Neural progenitor cell (in vitro differentiated cells): ENCODE data around the gene WASHC2C. TPM values are rescaled to one million over a fixed set of nuclear protein-coding genes. Genes with fewer than 3 reads are reported as not detected.
"Not testable (repeated sequence)": the region's sequence is repeated elsewhere in the genome, so short reads cannot be mapped to it uniquely, and the experiment has no call there.

Experiments used
- DNase-seq: peaks from one replicate; pipeline ENCODE4 v3.0.0-alpha.2; 2016; ENCODE audit warnings: low spot score
- H2AFZ ChIP-seq: fragments of 200-600 bp; sonication (generic); replicated peaks from 2 replicates; pipeline ENCODE4 v1.6.1; 2016; ENCODE audit warnings: antibody characterized with exemption
- H3F3A ChIP-seq: fragments of 200-600 bp; sonication (generic); 2 replicates; pipeline ENCODE4 v1.6.1; 2016; ENCODE audit warnings: antibody characterized with exemption, low read depth
- H3K27ac ChIP-seq: fragments of 200-600 bp; sonication (generic); 2 replicates; pipeline ENCODE4 v1.5.1; 2016; ENCODE audit warnings: mild to moderate bottlenecking
- H3K27me3 ChIP-seq: fragments of 200-600 bp; sonication (generic); 2 replicates; pipeline ENCODE4 v1.6.1; 2016; ENCODE audit warnings: mild to moderate bottlenecking, moderate library complexity
- H3K36me3 ChIP-seq: fragments of 200-600 bp; sonication (generic); 2 replicates; pipeline ENCODE4 v1.5.1; 2016
- H3K4me1 ChIP-seq: fragments of 200-600 bp; sonication (generic); 2 replicates; pipeline ENCODE4 v1.6.1; 2016; ENCODE audit warnings: mixed run types
- H3K4me2 ChIP-seq: fragments of 200-600 bp; sonication (generic); 2 replicates; pipeline ENCODE4 v1.6.1; 2016
- H3K4me3 ChIP-seq: fragments of 200-600 bp; sonication (generic); 2 replicates; pipeline ENCODE4 v1.5.1; 2016
- H3K79me2 ChIP-seq: fragments of 200-600 bp; sonication (generic); 2 replicates; pipeline ENCODE4 v1.6.1; 2016; ENCODE audit warnings: low read depth
- H3K9ac ChIP-seq: fragments of 200-600 bp; sonication (generic); 2 replicates; pipeline ENCODE4 v1.6.1; 2016
- H3K9me3 ChIP-seq: fragments of 200-600 bp; sonication (generic); 2 replicates; pipeline ENCODE4 v1.5.1; 2016; ENCODE audit warnings: low read depth
- H4K20me1 ChIP-seq: fragments of 200-600 bp; sonication (generic); 2 replicates; pipeline ENCODE4 v1.6.1; 2016; ENCODE audit warnings: low read depth
- H3K27ac Mint-ChIP-seq: 3 replicates; pipeline ENCODE4 v1.8.0; 2021; ENCODE audit warnings: mixed read lengths
- H3K27me3 Mint-ChIP-seq: 2 replicates; pipeline ENCODE4 v1.8.0; 2022; ENCODE audit warnings: low read depth, mild to moderate bottlenecking, inconsistent platforms, moderate library complexity, mixed read lengths; ENCODE audit not compliant: insufficient read depth
- H3K36me3 Mint-ChIP-seq: 3 replicates; pipeline ENCODE4 v1.8.0; 2021; ENCODE audit warnings: mixed read lengths
- H3K4me1 Mint-ChIP-seq: 3 replicates; pipeline ENCODE4 v1.8.0; 2021; ENCODE audit warnings: mixed read lengths
- H3K4me3 Mint-ChIP-seq: 3 replicates; pipeline ENCODE4 v1.8.0; 2021; ENCODE audit warnings: mild to moderate bottlenecking, moderate library complexity, mixed read lengths
- H3K9me3 Mint-ChIP-seq: 3 replicates; pipeline ENCODE4 v1.8.0; 2020; ENCODE audit warnings: mixed read lengths
- CTCF ChIP-seq: fragments of 200-600 bp; sonication (generic); IDR thresholded peaks from 2 replicates; pipeline ENCODE4 v1.5.1; 2017; ENCODE audit warnings: antibody characterized with exemption, mild to moderate bottlenecking
- EZH2 ChIP-seq: fragments of 200-600 bp; sonication (generic); IDR thresholded peaks from 2 replicates; pipeline ENCODE4 v1.6.1; 2017; ENCODE audit warnings: antibody characterized with exemption, mild to moderate bottlenecking, moderate library complexity
- EZH2phosphoT487 ChIP-seq: fragments of 200-600 bp; sonication (generic); IDR thresholded peaks from 2 replicates; pipeline ENCODE4 v1.6.1; 2017; ENCODE audit warnings: antibody characterized with exemption
- total RNA-seq: library from RNA; depleted of rRNA; stranded (reverse); fragments of >200 nt; gene quantifications from 2 replicates; pipeline ENCODE4 v1.2.3, GENCODE V29; 2015; ENCODE audit warnings: low replicate concordance

The WASHC2C gene
- total RNA-seq, 1 donor from 2014 or later: 33.0 TPM

DNA sequence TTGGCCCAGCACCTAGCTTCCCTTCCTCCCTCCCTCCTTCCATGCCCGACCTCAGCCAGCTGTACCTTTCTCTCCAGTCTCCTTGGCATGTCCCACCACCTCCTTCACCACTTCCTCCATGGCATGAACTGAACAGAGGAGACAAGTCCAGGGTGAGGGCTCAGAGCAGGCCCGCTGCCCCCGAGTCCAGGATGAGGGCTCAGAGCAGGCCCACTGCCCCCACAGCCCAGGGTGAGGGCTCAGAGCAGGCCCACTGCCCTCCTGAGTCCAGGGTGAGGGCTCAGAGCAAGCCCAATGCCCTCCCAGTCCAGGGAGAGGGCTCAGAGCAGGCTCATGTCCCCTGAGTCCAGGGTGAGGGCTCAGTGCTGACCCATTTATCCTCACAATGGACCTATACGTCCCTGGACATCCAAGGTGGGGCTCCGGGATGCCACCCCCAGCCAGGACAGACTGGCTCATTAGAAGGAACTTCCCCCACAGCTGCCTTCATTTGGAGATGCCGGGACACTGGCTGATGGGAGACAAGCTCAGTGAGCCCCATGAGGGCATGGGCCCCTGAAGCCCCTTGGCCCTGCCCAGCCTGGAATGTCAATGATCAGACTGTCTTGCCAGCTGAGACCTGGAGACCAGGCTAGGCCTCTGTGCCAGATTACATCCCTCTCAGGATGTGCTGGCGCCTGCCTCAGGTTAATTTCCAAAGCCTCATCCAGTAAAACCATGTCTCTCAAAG, 90.2 kb downstream of the WASHC2C start:
- Histone ChIP-seq H3K36me3 (no peaks in the 10 kb centered on the region), H3K27me3 (no peaks in the 10 kb centered on the region), H3K27ac (no peak overlapping the region), H3K4me1 (no peaks in the 10 kb centered on the region), H2AFZ (no peak overlapping the region), H3K9me3 (no peaks in the 10 kb centered on the region), H3F3A (no peaks in the 10 kb centered on the region), H3K79me2 (no peaks in the 10 kb centered on the region), H3K9ac (no peak overlapping the region), H3K4me2 (no peak overlapping the region), H4K20me1 (no peaks in the 10 kb centered on the region), H3K4me3 (no peak overlapping the region)
- no peaks in the 10 kb centered on the region for H3K4me1 Mint-ChIP-seq
- H3K9me3 Mint-ChIP-seq: peaks cover 2% of the 10 kb centered on the region
- no peak overlapping the region for H3K4me3 Mint-ChIP-seq
- H3K27me3 Mint-ChIP-seq: peaks cover 5% of the 10 kb centered on the region
- TF ChIP-seq EZH2 (no peak), CTCF (no peak), EZH2phosphoT487 (no peak)
- DNase-seq: no peak
- no peak overlapping the region for H3K27ac Mint-ChIP-seq
- H3K36me3 Mint-ChIP-seq: no peaks in the 10 kb centered on the region

- no peaks in the 10 kb centered on the region for H3F3A ChIP-seq
- H2AFZ ChIP-seq: no peak overlapping the region
- TF ChIP-seq EZH2: no peak
- no peak for TF ChIP-seq CTCF
- no peak for TF ChIP-seq EZH2phosphoT487
- H3K9me3 Mint-ChIP-seq: peaks cover 2% of the 10 kb centered on the region
- no peak overlapping the region for H3K27ac ChIP-seq
- H3K27ac Mint-ChIP-seq: no peak overlapping the region
- H3K36me3 ChIP-seq: no peaks in the 10 kb centered on the region
- H3K36me3 Mint-ChIP-seq: no peaks in the 10 kb centered on the region
- H3K9ac ChIP-seq: no peak overlapping the region
- H3K4me2 ChIP-seq: no peak overlapping the region
- H3K27me3 ChIP-seq: no peaks in the 10 kb centered on the region
- no peak for DNase-seq
- H3K4me1 ChIP-seq: no peaks in the 10 kb centered on the region
- H3K9me3 ChIP-seq: no peaks in the 10 kb centered on the region
- peaks cover 5% of the 10 kb centered on the region for H3K27me3 Mint-ChIP-seq
- no peak overlapping the region for H3K4me3 ChIP-seq
- no peaks in the 10 kb centered on the region for H4K20me1 ChIP-seq
- H3K79me2 ChIP-seq: no peaks in the 10 kb centered on the region
- no peaks in the 10 kb centered on the region for H3K4me1 Mint-ChIP-seq
- no peak overlapping the region for H3K4me3 Mint-ChIP-seq
These were observed 90.8 kb downstream of the WASHC2C start for GRCh38 chr10:45817912-45818311.

- no peak overlapping the region for H2AFZ ChIP-seq
- H3K27ac ChIP-seq: no peak overlapping the region
- no peak for DNase-seq
- Mint-ChIP-seq H3K27me3 (peaks cover 5% of the 10 kb centered on the region), H3K4me1 (no peaks in the 10 kb centered on the region), H3K27ac (no peak overlapping the region), H3K9me3 (peaks cover 2% of the 10 kb centered on the region), H3K4me3 (no peak overlapping the region), H3K36me3 (no peaks in the 10 kb centered on the region)
- H3K9ac ChIP-seq: no peak overlapping the region
- no peaks in the 10 kb centered on the region for H3K79me2 ChIP-seq
- TF ChIP-seq EZH2: no peak
- no peak for TF ChIP-seq CTCF
- TF ChIP-seq EZH2phosphoT487: no peak
- H3K36me3 ChIP-seq: no peaks in the 10 kb centered on the region
- H3K9me3 ChIP-seq: no peaks in the 10 kb centered on the region
- H3K4me2 ChIP-seq: no peak overlapping the region
- H4K20me1 ChIP-seq: no peaks in the 10 kb centered on the region
- no peak overlapping the region for H3K4me3 ChIP-seq
- H3K27me3 ChIP-seq: no peaks in the 10 kb centered on the region
- H3K4me1 ChIP-seq: no peaks in the 10 kb centered on the region
- H3F3A ChIP-seq: no peaks in the 10 kb centered on the region
These were observed 92.5 kb downstream of the WASHC2C start for GRCh38 chr10:45819552-45819951.

- H3K4me3 ChIP-seq, H3K4me3 Mint-ChIP-seq, H3K9ac ChIP-seq, H3K27me3 ChIP-seq, DNase-seq, H3K4me2 ChIP-seq, H3K27ac Mint-ChIP-seq, H3K27me3 Mint-ChIP-seq, H3K4me1 Mint-ChIP-seq, H3K4me1 ChIP-seq, H3K36me3 Mint-ChIP-seq, H3K36me3 ChIP-seq, H3K27ac ChIP-seq, H4K20me1 ChIP-seq, H3F3A ChIP-seq, H3K9me3 ChIP-seq, H3K9me3 Mint-ChIP-seq, H3K79me2 ChIP-seq, H2AFZ ChIP-seq: not testable (repeated sequence)
These were observed 93.2 kb downstream of the WASHC2C start for GRCh38 chr10:45820107-45820830.

DNA sequence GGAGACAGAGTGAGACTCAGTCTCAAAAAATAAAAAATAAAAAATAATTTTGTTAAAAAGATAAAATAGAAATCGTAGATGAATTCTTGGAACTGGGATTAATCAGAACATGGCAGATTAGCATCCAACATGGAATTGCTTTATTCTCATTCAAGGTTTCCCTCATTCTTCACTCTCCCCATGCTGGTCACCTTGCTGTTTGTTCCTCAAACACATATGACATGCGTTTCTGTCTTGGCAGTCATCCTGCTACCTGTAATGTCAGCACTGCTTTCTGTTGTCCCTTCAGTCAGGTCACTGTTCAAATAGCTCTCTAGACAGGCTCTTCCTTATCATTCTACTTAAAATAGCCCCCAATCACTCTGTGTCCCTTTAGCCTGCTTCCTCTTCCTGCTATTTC, 95.9 kb downstream of the WASHC2C start:
- H3K36me3 ChIP-seq, H3K27me3 Mint-ChIP-seq, DNase-seq, H3K36me3 Mint-ChIP-seq, H3K27me3 ChIP-seq, H3K9ac ChIP-seq, H3K9me3 Mint-ChIP-seq, H3F3A ChIP-seq, H4K20me1 ChIP-seq, H3K9me3 ChIP-seq, H3K27ac Mint-ChIP-seq, H3K4me1 ChIP-seq, H3K79me2 ChIP-seq, H3K4me3 Mint-ChIP-seq, H3K4me3 ChIP-seq, H3K27ac ChIP-seq, H3K4me1 Mint-ChIP-seq, H2AFZ ChIP-seq, H3K4me2 ChIP-seq: not testable (repeated sequence)
